Measurements from ENCODE around the gene RAB40C. TPM values are rescaled to one million over a fixed set of nuclear protein-coding genes. Genes with fewer than 3 reads are reported as not detected.

Gene RAB40C
- total and polyA plus RNA-seq, 9 of the 15 experiments (the other 6 are each of a cell fraction or from before 2014, with no cell fraction given), result 0.17 to 23.4 (median 8.7) TPM

DNA sequence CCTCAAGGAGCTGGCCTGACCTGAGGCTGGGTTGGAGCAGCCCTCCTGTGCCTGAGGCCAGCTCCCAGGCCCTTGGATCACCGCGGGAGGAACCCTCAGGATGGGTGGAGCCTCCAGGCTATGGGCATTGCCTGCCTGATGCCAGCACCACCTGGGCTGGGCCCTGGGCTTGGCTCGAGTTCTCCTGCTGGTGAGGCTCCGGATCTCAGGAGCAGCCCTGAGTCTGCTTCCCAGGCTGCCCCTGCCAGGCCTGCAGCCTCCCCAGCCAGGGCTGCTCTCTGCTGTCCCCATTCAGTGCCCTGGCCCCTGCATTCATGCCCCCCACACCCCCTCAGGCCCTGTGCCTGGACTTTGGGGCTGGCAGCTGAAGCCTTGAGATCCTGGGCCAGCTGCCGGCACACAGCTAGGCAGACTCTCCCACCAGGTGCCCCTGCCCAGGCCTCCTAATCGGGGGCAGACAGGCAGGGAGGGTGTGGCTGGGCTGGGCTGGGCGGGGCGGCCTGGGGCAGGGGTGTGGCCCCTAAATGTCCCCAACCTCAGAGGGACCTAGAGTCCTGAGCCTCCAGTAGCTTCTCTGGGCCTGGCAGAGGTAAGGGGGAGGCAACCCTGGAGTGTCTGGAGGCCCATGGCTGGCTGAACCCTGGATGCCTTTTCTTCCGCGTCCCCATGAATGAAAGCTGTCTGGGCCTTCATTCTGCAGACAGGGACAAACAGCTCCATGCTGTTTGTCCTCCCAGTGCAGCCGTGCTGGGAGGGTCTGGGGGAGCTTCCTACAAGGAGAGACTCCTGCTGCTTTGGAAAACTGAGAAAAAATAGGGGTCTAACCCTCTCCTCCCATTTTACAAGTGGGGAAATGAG lies 21.2 kb upstream of the RAB40C start (continued):
- TF ChIP-seq SIN3B (IDR thresholded peaks at IDR 0.05; ENCODE audit: low read depth) (no peak), PRMT5 (CRISPR knock-in tag; IDR thresholded peaks at IDR 0.05) (no peak), PHF8 (IDR thresholded peaks at IDR 0.05; ENCODE audit: borderline replicate concordance, low read length) (no peak), NFXL1 (CRISPR knock-in tag; IDR thresholded peaks at IDR 0.05) (no peak), ARID2 (IDR thresholded peaks at IDR 0.05) (no peak), ESRRB (CRISPR knock-in tag; IDR thresholded peaks at IDR 0.05; ENCODE audit: borderline replicate concordance) (no peak), SMARCA4 (IDR thresholded peaks at IDR 0.05) (no peak), NR2F6 (CRISPR knock-in tag; IDR thresholded peaks at IDR 0.05) (no peak), FOXK1 (CRISPR knock-in tag; IDR thresholded peaks at IDR 0.05; ENCODE audit: borderline replicate concordance) (peak; percentile 70; the same call in 1 of the 2 replicates), MYNN (IDR thresholded peaks at IDR 0.05) (0 out of 2 replicates have a peak, but pooled peaks have one; percentile 41), MYNN (CRISPR knock-in tag; IDR thresholded peaks at IDR 0.05) (no peak), FOXA3 (CRISPR knock-in tag; conservative IDR thresholded peaks at IDR 0.05 in 1 of 2, IDR thresholded peaks at IDR 0.05 in 1 of 2) (no peak), FOXJ2 (tag; IDR thresholded peaks at IDR 0.05) (no peak), OTX1 (CRISPR knock-in tag; IDR thresholded peaks at IDR 0.05) (no peak), MIER1 (IDR thresholded peaks at IDR 0.05; ENCODE audit: low read depth) (no peak), POLR2G (IDR thresholded peaks at IDR 0.05; ENCODE audit: low read depth, low read length) (0 out of 2 replicates have a peak, but pooled peaks have one; percentile 30)
- TF ChIP-seq, protein P1, sequence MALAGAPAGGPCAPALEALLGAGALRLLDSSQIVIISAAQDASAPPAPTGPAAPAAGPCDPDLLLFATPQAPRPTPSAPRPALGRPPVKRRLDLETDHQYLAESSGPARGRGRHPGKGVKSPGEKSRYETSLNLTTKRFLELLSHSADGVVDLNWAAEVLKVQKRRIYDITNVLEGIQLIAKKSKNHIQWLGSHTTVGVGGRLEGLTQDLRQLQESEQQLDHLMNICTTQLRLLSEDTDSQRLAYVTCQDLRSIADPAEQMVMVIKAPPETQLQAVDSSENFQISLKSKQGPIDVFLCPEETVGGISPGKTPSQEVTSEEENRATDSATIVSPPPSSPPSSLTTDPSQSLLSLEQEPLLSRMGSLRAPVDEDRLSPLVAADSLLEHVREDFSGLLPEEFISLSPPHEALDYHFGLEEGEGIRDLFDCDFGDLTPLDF (CRISPR knock-in tag; IDR thresholded peaks at IDR 0.05), result no peak
- TF ChIP-seq, protein P2, sequence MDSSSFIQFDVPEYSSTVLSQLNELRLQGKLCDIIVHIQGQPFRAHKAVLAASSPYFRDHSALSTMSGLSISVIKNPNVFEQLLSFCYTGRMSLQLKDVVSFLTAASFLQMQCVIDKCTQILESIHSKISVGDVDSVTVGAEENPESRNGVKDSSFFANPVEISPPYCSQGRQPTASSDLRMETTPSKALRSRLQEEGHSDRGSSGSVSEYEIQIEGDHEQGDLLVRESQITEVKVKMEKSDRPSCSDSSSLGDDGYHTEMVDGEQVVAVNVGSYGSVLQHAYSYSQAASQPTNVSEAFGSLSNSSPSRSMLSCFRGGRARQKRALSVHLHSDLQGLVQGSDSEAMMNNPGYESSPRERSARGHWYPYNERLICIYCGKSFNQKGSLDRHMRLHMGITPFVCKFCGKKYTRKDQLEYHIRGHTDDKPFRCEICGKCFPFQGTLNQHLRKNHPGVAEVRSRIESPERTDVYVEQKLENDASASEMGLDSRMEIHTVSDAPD (CRISPR knock-in tag; IDR thresholded peaks at IDR 0.05), result no peak
- TF ChIP-seq, protein P3, sequence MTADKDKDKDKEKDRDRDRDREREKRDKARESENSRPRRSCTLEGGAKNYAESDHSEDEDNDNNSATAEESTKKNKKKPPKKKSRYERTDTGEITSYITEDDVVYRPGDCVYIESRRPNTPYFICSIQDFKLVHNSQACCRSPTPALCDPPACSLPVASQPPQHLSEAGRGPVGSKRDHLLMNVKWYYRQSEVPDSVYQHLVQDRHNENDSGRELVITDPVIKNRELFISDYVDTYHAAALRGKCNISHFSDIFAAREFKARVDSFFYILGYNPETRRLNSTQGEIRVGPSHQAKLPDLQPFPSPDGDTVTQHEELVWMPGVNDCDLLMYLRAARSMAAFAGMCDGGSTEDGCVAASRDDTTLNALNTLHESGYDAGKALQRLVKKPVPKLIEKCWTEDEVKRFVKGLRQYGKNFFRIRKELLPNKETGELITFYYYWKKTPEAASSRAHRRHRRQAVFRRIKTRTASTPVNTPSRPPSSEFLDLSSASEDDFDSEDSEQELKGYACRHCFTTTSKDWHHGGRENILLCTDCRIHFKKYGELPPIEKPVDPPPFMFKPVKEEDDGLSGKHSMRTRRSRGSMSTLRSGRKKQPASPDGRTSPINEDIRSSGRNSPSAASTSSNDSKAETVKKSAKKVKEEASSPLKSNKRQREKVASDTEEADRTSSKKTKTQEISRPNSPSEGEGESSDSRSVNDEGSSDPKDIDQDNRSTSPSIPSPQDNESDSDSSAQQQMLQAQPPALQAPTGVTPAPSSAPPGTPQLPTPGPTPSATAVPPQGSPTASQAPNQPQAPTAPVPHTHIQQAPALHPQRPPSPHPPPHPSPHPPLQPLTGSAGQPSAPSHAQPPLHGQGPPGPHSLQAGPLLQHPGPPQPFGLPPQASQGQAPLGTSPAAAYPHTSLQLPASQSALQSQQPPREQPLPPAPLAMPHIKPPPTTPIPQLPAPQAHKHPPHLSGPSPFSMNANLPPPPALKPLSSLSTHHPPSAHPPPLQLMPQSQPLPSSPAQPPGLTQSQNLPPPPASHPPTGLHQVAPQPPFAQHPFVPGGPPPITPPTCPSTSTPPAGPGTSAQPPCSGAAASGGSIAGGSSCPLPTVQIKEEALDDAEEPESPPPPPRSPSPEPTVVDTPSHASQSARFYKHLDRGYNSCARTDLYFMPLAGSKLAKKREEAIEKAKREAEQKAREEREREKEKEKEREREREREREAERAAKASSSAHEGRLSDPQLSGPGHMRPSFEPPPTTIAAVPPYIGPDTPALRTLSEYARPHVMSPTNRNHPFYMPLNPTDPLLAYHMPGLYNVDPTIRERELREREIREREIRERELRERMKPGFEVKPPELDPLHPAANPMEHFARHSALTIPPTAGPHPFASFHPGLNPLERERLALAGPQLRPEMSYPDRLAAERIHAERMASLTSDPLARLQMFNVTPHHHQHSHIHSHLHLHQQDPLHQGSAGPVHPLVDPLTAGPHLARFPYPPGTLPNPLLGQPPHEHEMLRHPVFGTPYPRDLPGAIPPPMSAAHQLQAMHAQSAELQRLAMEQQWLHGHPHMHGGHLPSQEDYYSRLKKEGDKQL (CRISPR knock-in tag; IDR thresholded peaks at IDR 0.05; ENCODE audit: borderline replicate concordance), result no peak
